ENCODE data around the gene EML6.

The EML6 gene

DNA sequence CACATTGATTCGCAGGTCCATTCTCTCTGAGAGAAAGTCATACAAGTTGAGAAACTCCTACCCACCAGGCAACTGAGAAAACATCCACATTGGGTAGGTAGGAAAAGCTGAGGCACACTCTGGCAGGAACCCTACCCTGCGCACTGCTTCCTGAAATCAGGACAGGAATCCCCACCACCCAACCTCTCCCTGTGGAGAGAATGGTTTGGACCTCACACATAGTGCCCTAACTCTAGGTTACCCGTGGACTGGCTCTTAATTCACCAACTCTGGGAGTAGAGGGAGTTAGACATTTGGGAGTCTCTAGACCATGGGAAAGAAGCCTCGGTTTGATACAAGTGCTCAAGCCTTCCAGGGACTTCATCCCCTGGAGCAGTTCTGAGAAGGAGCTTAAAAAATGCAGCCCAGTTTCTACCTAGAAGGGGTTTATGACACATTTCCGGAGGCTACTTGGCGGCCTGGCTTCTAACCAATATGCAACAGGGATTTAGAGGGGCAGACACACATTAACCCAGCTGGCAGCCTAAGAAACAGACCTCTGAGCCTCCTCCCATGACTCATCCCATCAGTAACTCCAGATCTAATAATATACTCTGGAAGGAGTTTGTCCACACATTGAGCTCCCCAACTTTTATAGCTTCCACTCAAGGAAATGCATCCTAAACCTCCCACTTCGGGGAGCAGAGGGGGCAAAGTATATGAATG, 136.7 kb downstream of the EML6 start:
- DNase-seq (ENCODE audit: low read depth), result peak; percentile 95
- TF ChIP-seq, protein P1, sequence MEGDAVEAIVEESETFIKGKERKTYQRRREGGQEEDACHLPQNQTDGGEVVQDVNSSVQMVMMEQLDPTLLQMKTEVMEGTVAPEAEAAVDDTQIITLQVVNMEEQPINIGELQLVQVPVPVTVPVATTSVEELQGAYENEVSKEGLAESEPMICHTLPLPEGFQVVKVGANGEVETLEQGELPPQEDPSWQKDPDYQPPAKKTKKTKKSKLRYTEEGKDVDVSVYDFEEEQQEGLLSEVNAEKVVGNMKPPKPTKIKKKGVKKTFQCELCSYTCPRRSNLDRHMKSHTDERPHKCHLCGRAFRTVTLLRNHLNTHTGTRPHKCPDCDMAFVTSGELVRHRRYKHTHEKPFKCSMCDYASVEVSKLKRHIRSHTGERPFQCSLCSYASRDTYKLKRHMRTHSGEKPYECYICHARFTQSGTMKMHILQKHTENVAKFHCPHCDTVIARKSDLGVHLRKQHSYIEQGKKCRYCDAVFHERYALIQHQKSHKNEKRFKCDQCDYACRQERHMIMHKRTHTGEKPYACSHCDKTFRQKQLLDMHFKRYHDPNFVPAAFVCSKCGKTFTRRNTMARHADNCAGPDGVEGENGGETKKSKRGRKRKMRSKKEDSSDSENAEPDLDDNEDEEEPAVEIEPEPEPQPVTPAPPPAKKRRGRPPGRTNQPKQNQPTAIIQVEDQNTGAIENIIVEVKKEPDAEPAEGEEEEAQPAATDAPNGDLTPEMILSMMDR (conservative IDR thresholded peaks at IDR 0.05; ENCODE audit: low read depth, low read length), result no peak
- no peak overlapping the region for H3K4me3 ChIP-seq (ENCODE audit: low read length)

DNA sequence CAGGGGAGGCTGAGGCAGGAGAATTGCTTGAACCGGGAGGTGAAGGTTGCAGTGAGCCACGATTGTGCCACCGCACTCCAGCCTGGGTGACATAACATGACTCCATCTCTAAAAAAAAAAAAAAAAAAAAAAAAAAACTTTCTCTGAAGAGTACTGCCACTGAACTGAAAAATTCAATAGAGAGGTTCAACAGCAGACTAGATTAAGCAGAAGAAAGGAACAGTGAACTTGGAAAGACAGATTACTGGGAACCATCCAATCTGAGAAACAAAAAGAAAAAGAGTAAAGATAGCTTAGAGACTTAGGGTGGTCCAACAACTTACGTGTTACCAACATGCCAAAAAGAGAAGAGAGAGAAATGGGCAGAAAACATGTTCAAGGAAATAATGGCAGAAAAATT, 138.8 kb downstream of the EML6 start:
- TF ChIP-seq, protein P1 (conservative IDR thresholded peaks at IDR 0.05; ENCODE audit: low read depth, low read length), result no peak
- DNase-seq (ENCODE audit: low read depth), result no peak

DNA sequence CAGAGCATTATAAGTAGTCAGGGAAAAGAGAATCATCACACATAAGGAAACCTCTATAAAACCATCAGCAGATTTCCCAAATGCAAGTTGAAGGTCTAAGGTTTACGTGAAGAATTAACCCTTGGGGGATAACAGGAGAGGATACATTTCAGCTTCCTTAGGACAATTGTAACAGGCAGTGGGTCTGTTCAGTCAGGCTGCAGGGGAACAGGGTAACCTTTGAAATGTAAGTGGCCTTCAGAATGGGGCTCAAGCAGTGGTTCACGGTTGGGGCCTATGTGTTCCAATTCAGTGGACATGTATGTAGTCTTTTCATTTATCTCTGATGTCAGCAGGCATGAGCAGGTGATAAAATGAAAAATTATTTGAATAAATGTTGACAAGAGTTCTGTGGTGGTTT, 139.3 kb downstream of the EML6 start:
- H3K4me3 ChIP-seq (ENCODE audit: low read length), result no peak overlapping the region
- TF ChIP-seq, protein P1 (conservative IDR thresholded peaks at IDR 0.05; ENCODE audit: low read depth, low read length), result no peak
- DNase-seq (ENCODE audit: low read depth), result no peak

More for the DNA sequence above, 138.8 kb downstream of the EML6 start:
- no peak overlapping the region for H3K4me3 ChIP-seq (ENCODE audit: low read length)

DNA sequence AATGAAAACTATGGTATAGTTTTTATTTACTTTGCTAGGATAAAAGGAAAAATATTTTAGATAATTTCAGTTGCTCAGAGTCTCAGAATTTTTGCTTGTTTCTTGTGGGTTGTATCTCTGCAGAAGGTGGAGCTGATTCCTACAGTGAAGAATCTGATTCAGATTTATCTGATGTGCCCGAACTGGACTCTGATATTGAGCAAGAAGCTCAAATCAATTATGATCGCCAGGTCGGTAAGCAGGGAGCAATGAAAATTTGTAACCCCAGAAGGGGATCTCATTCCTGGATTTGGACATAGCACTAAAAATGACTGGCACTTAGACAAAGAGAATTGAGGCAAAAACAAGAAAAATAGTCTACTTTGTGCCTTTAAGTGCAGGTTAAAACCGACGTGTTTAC, 140.2 kb downstream of the EML6 start:
- TF ChIP-seq, protein P1 (conservative IDR thresholded peaks at IDR 0.05; ENCODE audit: low read depth, low read length), result no peak
- no peak for DNase-seq (ENCODE audit: low read depth)
- no peak overlapping the region for H3K4me3 ChIP-seq (ENCODE audit: low read length)

DNA sequence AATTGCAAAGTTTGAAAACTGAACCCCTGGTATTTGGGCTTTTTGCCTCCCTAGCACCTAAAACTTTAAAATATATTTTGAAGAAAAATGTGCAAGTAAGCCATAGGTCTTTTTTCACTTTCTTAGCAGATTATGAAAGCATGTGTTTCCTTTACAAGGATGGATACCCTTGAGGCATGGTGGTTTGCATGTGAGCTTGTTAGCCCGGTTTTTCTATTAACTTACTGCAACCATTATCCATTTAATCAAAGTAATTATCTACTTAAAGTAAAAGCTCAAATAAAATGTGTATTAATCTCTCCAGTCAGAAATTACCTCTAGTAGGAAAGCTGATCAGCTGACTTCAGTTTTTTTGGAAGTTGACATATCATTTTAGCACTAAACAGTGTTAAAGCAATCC, 140.6 kb downstream of the EML6 start:
- DNase-seq (ENCODE audit: low read depth), result no peak
- TF ChIP-seq, protein P1 (conservative IDR thresholded peaks at IDR 0.05; ENCODE audit: low read depth, low read length), result no peak
- no peak overlapping the region for H3K4me3 ChIP-seq (ENCODE audit: low read length)

DNA sequence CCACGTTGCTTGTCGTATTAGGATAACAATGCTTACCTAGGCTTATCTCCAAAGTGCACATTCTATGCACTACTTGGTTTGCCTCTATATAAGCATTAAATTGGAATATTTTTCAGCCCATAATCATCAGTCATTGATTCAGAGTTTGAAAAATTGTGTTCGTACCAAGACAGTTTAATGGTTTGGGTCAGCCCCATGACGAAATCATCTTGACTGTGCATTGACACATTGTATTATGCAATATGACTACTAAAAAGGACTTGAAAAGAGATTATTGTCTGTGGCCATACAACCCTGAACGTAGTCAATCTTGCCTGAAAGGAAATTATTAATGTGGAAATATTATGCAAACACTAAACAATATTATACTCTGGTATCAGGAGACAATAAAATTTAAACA, 141.3 kb downstream of the EML6 start:
- DNase-seq (ENCODE audit: low read depth), result no peak
- H3K4me3 ChIP-seq (ENCODE audit: low read length), result no peak overlapping the region
- TF ChIP-seq, protein P1 (conservative IDR thresholded peaks at IDR 0.05; ENCODE audit: low read depth, low read length), result no peak

DNA sequence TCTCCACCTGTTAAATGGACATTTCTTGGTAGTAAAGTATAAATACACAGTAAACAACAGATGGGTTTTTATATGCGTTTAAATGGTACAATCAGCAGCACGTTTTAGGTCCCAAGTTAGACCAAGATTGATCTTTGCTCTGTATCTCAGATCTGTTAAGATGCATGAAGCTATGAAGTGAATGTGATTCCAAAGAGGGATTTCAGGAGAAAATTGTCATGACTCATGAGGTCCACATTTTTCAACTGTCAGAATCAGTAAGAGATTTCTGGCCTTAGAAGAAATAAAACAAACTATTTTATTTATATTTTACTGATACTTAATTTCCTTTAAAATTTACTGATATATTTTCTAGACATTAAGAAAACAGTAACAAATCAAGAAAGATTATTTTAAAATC, 142.7 kb downstream of the EML6 start:
- TF ChIP-seq, protein P1 (conservative IDR thresholded peaks at IDR 0.05; ENCODE audit: low read depth, low read length), result no peak
- H3K4me3 ChIP-seq (ENCODE audit: low read length), result no peak overlapping the region
- DNase-seq (ENCODE audit: low read depth), result no peak

All from retinal pigment epithelial cell (primary cell).